Heart right ventricle (tissue), 16 donors: ENCODE data around the gene GFER. TPM values are rescaled to one million over a fixed set of nuclear protein-coding genes. Genes with fewer than 3 reads are reported as not detected.

Experiments used
- ATAC-seq, 8 donors: fragments of 200-7000 bp; cut with Tn5 transposase; one replicate each; pipeline ENCODE4 v1.9.1; 2020; ENCODE audit warnings: mild to moderate bottlenecking in 8 of 8, moderate library complexity in 8 of 8, moderate number of reproducible peaks in 1 of 8
- DNase-seq, 2 donors: peaks; one replicate each; pipeline ENCODE4 v3.0.0-alpha.2; 2020
- H3K27ac ChIP-seq, 10 donors: fragments of 200-600 bp; sonication (generic) in 2 of 10; one replicate each; pipeline versions ENCODE4 v1.5.0 to v1.8.0; 2020 to 2022; ENCODE audit warnings: mild to moderate bottlenecking in 3 of 10
- H3K27me3 ChIP-seq, 7 donors: fragments of 200-600 bp; one replicate each; pipeline ENCODE4 v1.8.0; 2021 to 2022; ENCODE audit warnings: mild to moderate bottlenecking in 2 of 7
- H3K36me3 ChIP-seq, 9 donors: fragments of 200-600 bp; sonication (generic) in 1 of 9; one replicate each; pipeline versions ENCODE4 v1.5.0 to v1.8.0; 2020 to 2022; ENCODE audit warnings: mild to moderate bottlenecking in 2 of 9
- H3K4me1 ChIP-seq, 9 donors: fragments of 200-600 bp; sonication (generic) in 1 of 9; one replicate each; pipeline versions ENCODE4 v1.5.0 to v1.8.0; 2020 to 2022; ENCODE audit warnings: mild to moderate bottlenecking in 4 of 9
- H3K4me3 ChIP-seq, 10 donors: fragments of 200-600 bp; sonication (generic) in 2 of 10; one replicate each; pipeline versions ENCODE4 v1.5.0 to v1.8.0; 2020 to 2022; ENCODE audit warnings: mild to moderate bottlenecking in 7 of 10, moderate library complexity in 2 of 10
- H3K9me3 ChIP-seq, 11 donors: fragments of 200-600 bp in 10 of 11; sonication (generic) in 2 of 11; one replicate each; pipeline versions ENCODE4 v1.5.0 to v1.8.0; 2013 to 2022; ENCODE audit warnings: mild to moderate bottlenecking in 2 of 11, control low read depth in 1 of 11, moderate library complexity in 1 of 11
- WGBS, 2 donors: extraction: QIAGEN DNeasy Blood & Tissue Kit; methylation state at CpG; one replicate each; pipeline ENCODE4 v1.1.7; 2013; ENCODE audit warnings: inconsistent platforms in 1 of 2; 5-methylcytosine and 5-hydroxymethylcytosine counted together
- intact Hi-C, 10 donors: fragments of 100-400 bp; cut with DNase I; formaldehyde crosslinking; loops; one replicate each; pipeline versions ENCODE4 v1.11.1 to v1.14.2; 2022
- polyA plus RNA-seq, 2 donors: library from polyadenylated mRNA; stranded (reverse); fragments of 200-250 nt; gene quantifications; one replicate each; pipeline ENCODE4 v1.2.3, GENCODE V29; 2013
- total RNA-seq, 10 donors: library from RNA; stranded (reverse); fragmentation: NEBNext Ultra II Directional in 3 of 10; extraction: Animal tissue kit (Norgen Biotek cat#: 25700) in 3 of 10; gene quantifications; one replicate each; pipeline versions ENCODE4 v1.2.1 to v1.2.4, GENCODE V29; 2021 to 2023
- TF ChIP-seq, protein P1 (sequence below), 9 donors: fragments of 200-600 bp; sonication (generic) in 2 of 9; IDR thresholded peaks; one replicate each; pipeline versions ENCODE4 v1.5.0 to v1.8.0; 2021 to 2022; ENCODE audit warnings: antibody characterized with exemption in 9 of 9, mild to moderate bottlenecking in 5 of 9, moderate library complexity in 1 of 9
- donor health status: Arrhythmogenic right ventricular cardiomyopathy.
- donor health status: ischemic (EF 13 %, LVEDD 7.1; RV severe dilation, severe dysfunction).
- donor health status: healthy with polysubstance abuse.
- donor health status: DM: no; HTN: yes; CAD: no.
- donor health status: DM: no; HTN: no; CAD: no.
- donor health status: ischemic (EF 25% LVEDD 6.9; RV normal size, moderate dysfunction).
- donor health status: ischemic (EF 25% LVEDD 5.7; RV mildly dilated, moderate dysfunction).
- donor health status: healthy.
- donor health status: DM: yes; HTN: yes; CAD: no.
- donor health status: Ischemic cardiomyopathy.
- donor health status: ischemic (EF 35%, LVEDD 5.7; RV mildly dilated, moderate dysfunction).
- donor health status: nonischemic (EF 11% LVEDD 7.7; RV severe dilation, severe dysfunction).
- donor health status: DM: yes; HTN: yes; CAD: no.
- donor health status: PGD.
- donor health status: ischemic (EF 29% LVEDD 5.4; RV normal size, mild dysfunction).
- donor health status: nonischemic (EF 23%, LVEDD 6.1; RV moderate dilation, normal function).

Gene GFER
- total and polyA plus RNA-seq, 12 donors = 14.7 to 65.6 (median 24.8) TPM

DNA sequence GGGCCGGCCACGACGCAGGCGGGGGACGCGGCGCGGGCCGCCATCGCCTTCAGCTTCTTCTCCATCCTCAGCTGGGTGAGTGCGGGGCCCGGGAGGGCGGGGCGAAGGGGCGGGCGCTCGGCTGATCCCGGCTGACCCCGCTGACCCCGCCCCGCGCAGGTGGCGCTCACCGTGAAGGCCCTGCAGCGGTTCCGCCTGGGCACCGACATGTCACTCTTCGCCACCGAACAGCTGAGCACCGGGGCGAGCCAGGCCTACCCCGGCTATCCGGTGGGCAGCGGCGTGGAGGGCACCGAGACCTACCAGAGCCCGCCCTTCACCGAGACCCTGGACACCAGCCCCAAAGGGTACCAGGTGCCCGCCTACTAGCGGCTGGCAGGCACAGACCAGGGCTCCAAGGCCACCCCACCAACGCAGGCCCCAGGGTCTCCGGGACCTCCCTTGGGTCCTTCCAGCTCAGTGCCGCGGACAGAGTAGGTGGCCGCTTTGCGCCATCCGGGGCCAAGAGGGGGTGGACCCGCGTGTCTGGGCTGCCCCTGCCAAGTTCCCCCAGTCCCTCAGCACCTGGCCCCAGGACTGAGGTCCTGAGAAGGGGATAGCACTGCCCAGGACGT, 8.8 kb downstream of the GFER start:
- Histone ChIP-seq H3K9me3 (no peaks in the 10 kb centered on the region), H3K27me3 (peaks cover 12 to 40% (median 36%) of the 10 kb centered on the region in 7 donors), H3K4me3 (peak overlapping the region in 7 of 10 donors; percentile 39 to 60 (median 53)), H3K27ac (no peak overlapping the region), H3K36me3 (peaks cover 0 to 18% (median 11%) of the 10 kb centered on the region in 9 donors), H3K4me1 (peaks cover 5 to 27% (median 22%) of the 10 kb centered on the region in 9 donors)
- DNase-seq (no peak), ATAC-seq (peak in 4 of 8 donors; percentile 0 to 25 (median 2))
- intact Hi-C loops = no loop called here
- WGBS, 2 donors = 42 to 52% methylated on average over 35 to 50 of the region's 50 CpGs
- TF ChIP-seq, protein P1, sequence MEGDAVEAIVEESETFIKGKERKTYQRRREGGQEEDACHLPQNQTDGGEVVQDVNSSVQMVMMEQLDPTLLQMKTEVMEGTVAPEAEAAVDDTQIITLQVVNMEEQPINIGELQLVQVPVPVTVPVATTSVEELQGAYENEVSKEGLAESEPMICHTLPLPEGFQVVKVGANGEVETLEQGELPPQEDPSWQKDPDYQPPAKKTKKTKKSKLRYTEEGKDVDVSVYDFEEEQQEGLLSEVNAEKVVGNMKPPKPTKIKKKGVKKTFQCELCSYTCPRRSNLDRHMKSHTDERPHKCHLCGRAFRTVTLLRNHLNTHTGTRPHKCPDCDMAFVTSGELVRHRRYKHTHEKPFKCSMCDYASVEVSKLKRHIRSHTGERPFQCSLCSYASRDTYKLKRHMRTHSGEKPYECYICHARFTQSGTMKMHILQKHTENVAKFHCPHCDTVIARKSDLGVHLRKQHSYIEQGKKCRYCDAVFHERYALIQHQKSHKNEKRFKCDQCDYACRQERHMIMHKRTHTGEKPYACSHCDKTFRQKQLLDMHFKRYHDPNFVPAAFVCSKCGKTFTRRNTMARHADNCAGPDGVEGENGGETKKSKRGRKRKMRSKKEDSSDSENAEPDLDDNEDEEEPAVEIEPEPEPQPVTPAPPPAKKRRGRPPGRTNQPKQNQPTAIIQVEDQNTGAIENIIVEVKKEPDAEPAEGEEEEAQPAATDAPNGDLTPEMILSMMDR (IDR thresholded peaks at IDR 0.05) = no peak

DNA sequence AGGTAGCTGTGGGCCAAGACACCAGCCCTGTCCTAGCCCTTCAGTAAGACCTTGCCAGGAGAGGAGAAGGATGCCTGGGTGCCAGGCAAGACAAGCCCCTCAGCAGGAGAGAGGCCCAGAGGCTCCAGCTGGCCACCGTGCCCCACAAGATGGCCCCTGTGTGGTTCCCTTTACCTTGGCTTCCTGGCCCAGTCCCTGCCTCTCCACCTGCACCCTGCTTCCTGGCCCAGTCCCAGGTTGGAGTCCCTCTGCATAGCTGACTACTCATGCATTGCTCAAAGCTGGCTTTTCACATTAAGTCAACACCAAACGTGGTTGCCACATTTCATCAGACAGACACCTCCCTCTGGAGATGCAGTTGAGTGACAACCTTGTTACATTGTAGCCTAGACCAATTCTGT, 9.7 kb downstream of the GFER start:
- intact Hi-C loops = no loop called here
- 69 to 76% methylated on average over 2 of the region's 2 CpGs for WGBS, 2 donors
- H3K36me3 ChIP-seq = peaks cover 0 to 27% (median 18%) of the 10 kb centered on the region in 9 donors
- peaks cover 5 to 31% (median 22%) of the 10 kb centered on the region in 9 donors for H3K4me1 ChIP-seq
- no peak overlapping the region for H3K4me3 ChIP-seq
- H3K27me3 ChIP-seq = peaks cover 12 to 32% (median 26%) of the 10 kb centered on the region in 7 donors
- no peak for ATAC-seq
- no peaks in the 10 kb centered on the region for H3K9me3 ChIP-seq
- TF ChIP-seq, protein P1 (IDR thresholded peaks at IDR 0.05) = no peak
- no peak overlapping the region for H3K27ac ChIP-seq
- DNase-seq = no peak

DNA sequence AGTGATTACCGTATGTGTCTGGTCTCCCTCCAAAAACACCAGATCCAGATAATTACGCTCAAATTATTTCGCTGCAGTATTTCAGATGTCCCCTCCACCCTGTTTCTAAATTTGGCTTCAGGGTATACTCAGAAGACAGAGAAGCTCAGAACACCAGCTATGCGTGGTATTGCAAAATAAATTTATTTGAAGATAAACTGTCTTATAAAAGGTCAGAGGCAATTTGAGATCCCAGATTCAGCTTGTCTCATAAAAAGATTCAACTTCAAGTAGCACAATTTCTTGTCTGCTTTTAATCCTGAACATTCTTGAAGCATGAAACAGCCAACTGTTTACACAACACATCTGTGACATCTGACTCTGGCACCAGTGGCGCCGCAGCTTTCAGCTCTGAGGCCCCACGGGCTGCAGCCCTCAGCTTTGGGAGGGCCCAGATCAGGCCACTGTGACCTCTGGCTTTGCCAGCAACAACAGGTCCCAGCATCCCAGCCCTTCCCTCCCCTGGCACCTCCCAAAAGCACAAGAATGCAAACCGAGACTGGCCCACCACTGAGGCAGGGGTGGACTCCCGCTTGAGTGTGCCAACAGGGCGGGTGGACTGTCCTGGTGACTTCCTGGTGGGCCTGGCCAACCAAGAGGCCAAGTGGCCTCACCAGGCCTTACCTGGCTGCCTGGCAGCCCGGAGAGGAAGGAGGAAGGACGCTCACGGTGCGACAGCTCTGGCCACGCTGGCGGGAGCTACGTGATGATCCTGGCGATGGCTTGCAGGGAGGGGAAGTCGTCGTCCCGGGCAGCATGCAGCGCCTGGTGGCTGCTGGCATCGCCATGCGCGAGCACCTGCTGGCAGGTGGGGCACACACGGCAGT, 13.7 kb downstream of the GFER start:
- Histone ChIP-seq H3K9me3 (no peaks in the 10 kb centered on the region), H3K4me3 (no peak overlapping the region), H3K36me3 (peaks cover 16 to 67% (median 57%) of the 10 kb centered on the region in 9 donors), H3K4me1 (peaks cover 0 to 5% (median 0%) of the 10 kb centered on the region in 9 donors), H3K27me3 (no peaks in the 10 kb centered on the region), H3K27ac (no peak overlapping the region)
- ATAC-seq = peak in 1 of 8 donors; percentile 10
- WGBS, 2 donors = 89 to 90% methylated on average over 25 to 26 of the region's 26 CpGs
- TF ChIP-seq, protein P1 (IDR thresholded peaks at IDR 0.05) = no peak
- intact Hi-C loops = no loop called here
- DNase-seq = no peak

DNA sequence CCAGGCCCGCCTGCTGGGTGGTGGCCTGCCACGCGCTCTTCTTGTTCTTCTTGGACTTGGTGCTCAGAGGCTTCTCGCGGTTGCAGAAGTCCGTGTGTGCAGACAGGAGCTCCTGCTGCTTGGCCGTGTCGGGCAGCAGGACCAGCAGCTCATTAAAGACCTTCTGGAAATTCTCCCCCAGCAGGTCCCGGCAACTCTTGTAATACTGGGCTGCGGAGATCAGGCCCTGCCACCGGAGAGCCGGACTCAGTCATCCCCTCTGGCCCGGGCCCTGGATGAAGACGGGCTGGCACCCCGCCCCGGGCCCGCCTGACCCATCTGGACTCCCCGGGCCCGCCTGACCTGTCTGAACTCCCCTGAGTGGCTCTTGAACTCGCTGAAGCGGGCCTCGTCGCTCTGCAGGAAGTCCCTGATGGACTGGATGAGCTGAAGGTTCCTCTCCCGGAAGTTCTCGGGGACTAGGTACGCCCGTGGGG, 14.4 kb downstream of the GFER start:
- ATAC-seq (no peak), DNase-seq (no peak)
- intact Hi-C loops = no loop called here
- Histone ChIP-seq H3K4me3 (no peak overlapping the region), H3K27me3 (no peaks in the 10 kb centered on the region), H3K9me3 (no peaks in the 10 kb centered on the region), H3K4me1 (peaks cover 0 to 9% (median under 1%) of the 10 kb centered on the region in 9 donors), H3K27ac (no peak overlapping the region), H3K36me3 (peaks cover 16 to 74% (median 63%) of the 10 kb centered on the region in 9 donors)
- 95 to 96% methylated on average over 27 of the region's 27 CpGs for WGBS, 2 donors
- TF ChIP-seq, protein P1 (IDR thresholded peaks at IDR 0.05) = no peak
